ENCODE results near the gene STX10.

STX10 gene

DNA sequence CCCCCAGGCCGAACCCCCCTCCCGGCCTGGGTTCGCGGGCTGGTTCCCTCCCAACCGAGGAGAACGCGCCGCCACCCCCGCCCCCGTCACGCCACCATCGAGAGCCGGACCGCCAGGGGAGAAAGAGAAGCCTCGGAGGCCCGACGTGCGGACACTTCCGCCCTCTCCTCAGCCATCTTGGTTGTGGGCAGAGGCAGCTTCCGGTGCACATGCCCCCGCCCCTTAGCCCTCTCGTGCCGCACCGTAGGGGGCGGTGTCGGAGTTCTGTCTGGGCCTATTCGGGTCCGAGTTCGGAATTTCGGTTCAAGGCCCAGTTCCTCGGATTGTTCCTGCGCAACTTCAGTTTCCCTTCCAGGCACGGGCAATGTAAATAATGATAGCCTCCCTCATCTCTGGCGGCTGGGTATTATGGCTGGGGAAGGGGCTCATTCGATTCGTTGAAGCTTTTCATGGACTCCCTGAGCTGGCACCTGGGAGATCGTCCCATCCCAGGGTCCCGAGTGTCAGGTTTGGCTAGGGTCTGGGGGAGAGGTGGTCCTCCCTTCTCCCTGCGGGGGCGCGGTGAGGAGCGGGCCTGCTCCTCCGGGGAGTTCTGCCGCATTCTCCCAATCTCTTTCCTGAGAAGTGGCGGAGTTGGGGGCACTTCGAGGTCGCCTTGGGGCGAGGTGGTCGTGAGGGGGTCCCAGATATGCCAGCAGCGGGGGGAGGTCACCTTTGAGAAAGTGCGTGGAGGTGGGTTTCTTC, at the start of gene STX10, which contains the start of gene IER2:
TSS of gene STX10 (minus strand) at position 189 of the 744 bp plus-strand sequence. CDS start 202 bp downstream, outside the sequence.
TSS of gene IER2 (plus strand) at position 225 of the 744 bp plus-strand sequence. CDS start 2,776 bp downstream, outside the sequence.
- Histone ChIP-seq H3K9me3 (no peaks in the 10 kb centered on the region), H3K27ac (peak within 1 kb of the TSS; percentile 99), H3K4me1 (peaks cover 0 to 28% (median 19%) of the 10 kb centered on the region in 4 donors), H3K4me3 (peak within 1 kb of the TSS; percentile 94 to 98), H3K27me3 (no peaks in the 10 kb centered on the region), H3K36me3 (peaks cover 0 to 11% (median 0%) of the 10 kb centered on the region in 3 donors)
- intact Hi-C loops (cut with DNase I; ENCODE audit: low total_unique reads), result loop anchor here (10.0 kb wide), 1 partner anchor 694 kb away; no protein-coding TSS in a partner anchor
- peak; percentile 41 to 46 for TF ChIP-seq CTCF (IDR thresholded peaks at IDR 0.05)
- peak; percentile 96 to 99 for DNase-seq

GRCh38 chr19:13198634-13199033, 48.5 kb upstream of the STX10 start:
- no peak overlapping the region for H3K4me3 ChIP-seq
- H3K4me1 ChIP-seq, result no peaks in the 10 kb centered on the region
- H3K27me3 ChIP-seq, result no peaks in the 10 kb centered on the region
- H3K36me3 ChIP-seq, result no peaks in the 10 kb centered on the region
- no peak for TF ChIP-seq CTCF (IDR thresholded peaks at IDR 0.05)
- no peaks in the 10 kb centered on the region for H3K9me3 ChIP-seq
- intact Hi-C loops (cut with DNase I; ENCODE audit: low total_unique reads), result loop anchor here (5.0 kb wide), 1 partner anchor 64 kb away; no protein-coding TSS in a partner anchor
- no peak for DNase-seq
- no peak overlapping the region for H3K27ac ChIP-seq

- Histone ChIP-seq H3K9me3 (no peaks in the 10 kb centered on the region), H3K4me3 (no peak overlapping the region), H3K36me3 (no peaks in the 10 kb centered on the region), H3K4me1 (no peaks in the 10 kb centered on the region), H3K27me3 (no peaks in the 10 kb centered on the region), H3K27ac (no peak overlapping the region)
- intact Hi-C loops (cut with DNase I; ENCODE audit: low total_unique reads), result loop anchor here (5.0 kb wide), 1 partner anchor 67 kb away; no protein-coding TSS in a partner anchor
- no peak for DNase-seq
- TF ChIP-seq CTCF (IDR thresholded peaks at IDR 0.05), result no peak
Measured at GRCh38 chr19:13195678-13196077, 45.5 kb upstream of the STX10 start.

GRCh38 chr19:13190781-13191540, 40.8 kb upstream of the STX10 start:
- no peaks in the 10 kb centered on the region for H3K4me1 ChIP-seq
- no peak for DNase-seq
- no peaks in the 10 kb centered on the region for H3K36me3 ChIP-seq
- no peak for TF ChIP-seq CTCF (IDR thresholded peaks at IDR 0.05)
- H3K27me3 ChIP-seq, result no peaks in the 10 kb centered on the region
- no peaks in the 10 kb centered on the region for H3K9me3 ChIP-seq
- intact Hi-C loops (cut with DNase I; ENCODE audit: low total_unique reads), result no loop called here
- H3K4me3 ChIP-seq, result no peak overlapping the region
- no peak overlapping the region for H3K27ac ChIP-seq

GRCh38 chr19:13189600-13189999, 39.4 kb upstream of the STX10 start:
- no peaks in the 10 kb centered on the region for H3K9me3 ChIP-seq
- intact Hi-C loops (cut with DNase I; ENCODE audit: low total_unique reads), result no loop called here
- H3K27me3 ChIP-seq, result no peaks in the 10 kb centered on the region
- no peak for TF ChIP-seq CTCF (IDR thresholded peaks at IDR 0.05)
- no peak for DNase-seq
- no peaks in the 10 kb centered on the region for H3K36me3 ChIP-seq
- H3K4me1 ChIP-seq, result no peaks in the 10 kb centered on the region
- no peak overlapping the region for H3K4me3 ChIP-seq
- no peak overlapping the region for H3K27ac ChIP-seq

All from tibial artery (tissue), 4 donors.